ENCODE results near the gene ATG13.

DNA sequence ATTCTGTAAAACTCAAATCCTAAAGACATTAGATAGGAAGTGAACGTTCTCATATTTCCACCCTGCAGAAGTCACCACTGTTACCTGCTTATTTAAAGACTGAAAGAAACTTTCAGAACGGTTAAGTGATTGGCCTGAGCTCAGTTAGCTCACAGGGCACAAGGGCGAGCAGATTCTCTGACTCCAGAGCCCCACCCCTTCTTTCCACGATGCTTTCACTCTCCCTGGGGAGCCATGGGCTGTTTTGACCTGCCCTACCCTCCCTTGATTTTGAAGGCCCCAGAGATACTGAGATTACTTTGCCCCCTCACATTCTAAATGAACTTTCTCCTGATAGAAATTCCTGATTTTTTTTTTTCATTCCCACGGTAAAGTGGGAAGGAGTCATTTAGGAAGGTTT is 49.2 kb downstream of the ATG13 start:
- TF ChIP-seq CTCF (IDR thresholded peaks at IDR 0.05) (no peak), POLR2A (IDR thresholded peaks at IDR 0.05) (no peak)

Measured in adrenal gland (tissue), 5 donors.